GM12873 (cell line): Measurements from ENCODE around the gene GNL1.

Experiments used
- CTCF ChIP-seq: IDR thresholded peaks from 2 replicates; pipeline ENCODE4 v1.5.1; 2012; ENCODE audit warnings: low read depth, mild to moderate bottlenecking, moderate library complexity, low read length, control low read depth; ENCODE audit not compliant: insufficient read depth; ENCODE audit errors: missing control alignments

The GNL1 gene

GRCh38 chr6:30578051-30578450 is 21.8 kb upstream of the GNL1 start:
- no peak for TF ChIP-seq CTCF

- no peak for TF ChIP-seq CTCF
Measured at GRCh38 chr6:30573113-30573512, 16.8 kb upstream of the GNL1 start.

- no peak for TF ChIP-seq CTCF
Measured at GRCh38 chr6:30572148-30572547, 15.9 kb upstream of the GNL1 start.

- TF ChIP-seq CTCF = no peak
Measured at GRCh38 chr6:30571762-30572082, 15.4 kb upstream of the GNL1 start.

GRCh38 chr6:30571075-30571761 is 14.9 kb upstream of the GNL1 start, which contains the start of gene ABCF1:
TSS of gene ABCF1 (plus strand) at chr6:30571442. CDS start at chr6:30571488, 46 bp downstream.
- TF ChIP-seq CTCF = no peak

GRCh38 chr6:30570740-30571074 is 14.4 kb upstream of the GNL1 start:
- TF ChIP-seq CTCF = no peak

GRCh38 chr6:30570263-30570662 is 14.0 kb upstream of the GNL1 start:
- no peak for TF ChIP-seq CTCF
